OCI-LY3 (cell line): ENCODE measurements around the gene AOX1.

Experiments used
- CTCF ChIP-seq: fragments of 200-600, 300-600 bp; sonication (generic); IDR thresholded peaks from 2 replicates; pipeline ENCODE4 v1.5.1; 2014; ENCODE audit warnings: antibody characterized with exemption, low read length, low read depth
- EZH2phosphoT487 ChIP-seq: fragments of 200-600 bp; shearing (Covaris generic); IDR thresholded peaks from 2 replicates; pipeline ENCODE4 v1.6.1; 2018; ENCODE audit warnings: antibody characterized with exemption, mixed run types, low read depth

GRCh38 chr2:200586644-200586975 is 796 bp downstream of the AOX1 start:
- TF ChIP-seq CTCF: no peak
- TF ChIP-seq EZH2phosphoT487: no peak
